Vagina (tissue), 2 donors: ENCODE results near the gene FLNB. TPM values are rescaled to one million over a fixed set of nuclear protein-coding genes. Genes with fewer than 3 reads are reported as not detected.

Experiments
- DNase-seq, 2 donors: peaks; one replicate each; pipeline ENCODE4 v3.0.0-alpha.2; 2017; ENCODE audit errors: extremely low spot score in 2 of 2
- H3K27ac ChIP-seq: fragments of 200-600 bp; sonication (generic); one replicate; pipeline ENCODE4 v1.5.1; 2019
- H3K27me3 ChIP-seq: fragments of 200-600 bp; sonication (generic); one replicate; pipeline ENCODE4 v1.5.1; 2019
- H3K36me3 ChIP-seq, 2 donors: fragments of 200-600 bp; sonication (generic); one replicate each; pipeline ENCODE4 v1.5.1; 2017 to 2019
- H3K4me1 ChIP-seq: fragments of 200-600 bp; sonication (generic); one replicate; pipeline ENCODE4 v1.5.1; 2019
- H3K4me3 ChIP-seq, 2 donors: fragments of 200-600 bp; sonication (generic); 1 replicate in 1 of 2; 2 replicates in 1 of 2; pipeline ENCODE4 v1.5.1; 2016 to 2019
- H3K9me3 ChIP-seq: fragments of 200-600 bp; sonication (generic); one replicate; pipeline ENCODE4 v1.5.1; 2019
- CTCF ChIP-seq, 3 experiments: fragments of 450-650 bp in 2 of 3; fragments of 200-600 bp in 1 of 3; sonication (generic) in 1 of 3; IDR thresholded peaks; one replicate each; pipeline ENCODE4 v1.5.1; 2017 to 2019; ENCODE audit warnings: antibody characterized with exemption in 3 of 3, mild to moderate bottlenecking in 2 of 3, moderate library complexity in 2 of 3
- POLR2A ChIP-seq, 2 donors: fragments of 450-650 bp; IDR thresholded peaks; one replicate each; pipeline ENCODE4 v1.6.1; 2017; ENCODE audit warnings: antibody characterized with exemption in 2 of 2, mild to moderate bottlenecking in 2 of 2, moderate library complexity in 2 of 2
- POLR2AphosphoS5 ChIP-seq, 2 donors: sonication (generic); formaldehyde crosslinking; IDR thresholded peaks; one replicate each; pipeline ENCODE4 v1.9.0; 2017; ENCODE audit warnings: antibody characterized with exemption in 2 of 2, mild to moderate bottlenecking in 2 of 2, low read depth in 1 of 2; ENCODE audit not compliant: insufficient read depth in 1 of 2
- intact Hi-C: fragments of 100-400 bp; cut with DNase I; formaldehyde crosslinking; loops from one replicate; pipeline ENCODE4 v1.15.1; 2023
- total RNA-seq: library from RNA; depleted of rRNA; stranded (reverse); fragments of >200 nt; gene quantifications from one replicate; pipeline ENCODE4 v1.2.3, GENCODE V29; 2016

Gene FLNB
- total RNA-seq, 1 donor from 2014 or later, result 147 TPM

DNA sequence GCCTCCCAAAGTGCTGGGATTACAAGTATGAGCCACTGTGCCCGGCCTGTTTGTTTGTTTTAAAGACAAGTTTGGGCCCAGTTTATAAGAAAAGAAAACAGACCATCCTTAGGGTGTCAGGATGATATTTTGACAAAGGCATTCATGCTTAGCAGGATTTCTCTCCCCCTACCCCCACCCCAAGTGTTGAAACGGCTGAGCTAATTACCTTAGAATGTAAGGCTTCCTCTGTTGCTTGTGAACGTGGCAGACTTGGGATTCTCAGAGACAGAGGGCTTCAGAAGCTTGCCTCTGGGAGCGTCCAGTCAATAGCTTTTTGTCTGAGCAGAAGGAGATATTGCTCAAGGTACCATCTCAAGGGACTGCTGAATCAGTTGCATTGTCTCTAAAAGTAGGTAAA lies 24.0 kb downstream of the FLNB start:
- Histone ChIP-seq H3K4me3 (no peak overlapping the region), H3K4me1 (peaks cover 23% of the 10 kb centered on the region), H3K36me3 (no peaks in the 10 kb centered on the region), H3K9me3 (no peaks in the 10 kb centered on the region), H3K27me3 (no peaks in the 10 kb centered on the region), H3K27ac (no peak overlapping the region)
- TF ChIP-seq POLR2A (IDR thresholded peaks at IDR 0.05), result no peak
- TF ChIP-seq POLR2AphosphoS5 (IDR thresholded peaks at IDR 0.05; ENCODE audit: insufficient read depth in 1 of 2, low read depth in 1 of 2), result no peak
- no peak for TF ChIP-seq CTCF (IDR thresholded peaks at IDR 0.05)
- intact Hi-C loops, result no loop called here
- DNase-seq, result no peak

- no peak for TF ChIP-seq POLR2A (IDR thresholded peaks at IDR 0.05)
- no peak for TF ChIP-seq CTCF (IDR thresholded peaks at IDR 0.05)
- no peak for TF ChIP-seq POLR2AphosphoS5 (IDR thresholded peaks at IDR 0.05; ENCODE audit: insufficient read depth in 1 of 2, low read depth in 1 of 2)
- no peak overlapping the region for H3K4me3 ChIP-seq
- H3K27ac ChIP-seq, result peak overlapping the region; percentile 31
- no peak for DNase-seq
- intact Hi-C loops, result no loop called here
- no peaks in the 10 kb centered on the region for H3K9me3 ChIP-seq
- peaks cover 41% of the 10 kb centered on the region for H3K4me1 ChIP-seq
- no peaks in the 10 kb centered on the region for H3K36me3 ChIP-seq
- no peaks in the 10 kb centered on the region for H3K27me3 ChIP-seq
Observed at GRCh38 chr3:58034738-58035523, 26.7 kb downstream of the FLNB start.

- H3K4me3 ChIP-seq, result no peak overlapping the region
- no peak for TF ChIP-seq POLR2A (IDR thresholded peaks at IDR 0.05)
- no peak for TF ChIP-seq POLR2AphosphoS5 (IDR thresholded peaks at IDR 0.05; ENCODE audit: insufficient read depth in 1 of 2, low read depth in 1 of 2)
- TF ChIP-seq CTCF (IDR thresholded peaks at IDR 0.05), result no peak
- peak overlapping the region; percentile 31 for H3K27ac ChIP-seq
- peaks cover 45% of the 10 kb centered on the region for H3K4me1 ChIP-seq
- no peaks in the 10 kb centered on the region for H3K27me3 ChIP-seq
- H3K36me3 ChIP-seq, result no peaks in the 10 kb centered on the region
- intact Hi-C loops, result no loop called here
- no peaks in the 10 kb centered on the region for H3K9me3 ChIP-seq
- no peak for DNase-seq
Observed at GRCh38 chr3:58035524-58036255, 27.5 kb downstream of the FLNB start.

DNA sequence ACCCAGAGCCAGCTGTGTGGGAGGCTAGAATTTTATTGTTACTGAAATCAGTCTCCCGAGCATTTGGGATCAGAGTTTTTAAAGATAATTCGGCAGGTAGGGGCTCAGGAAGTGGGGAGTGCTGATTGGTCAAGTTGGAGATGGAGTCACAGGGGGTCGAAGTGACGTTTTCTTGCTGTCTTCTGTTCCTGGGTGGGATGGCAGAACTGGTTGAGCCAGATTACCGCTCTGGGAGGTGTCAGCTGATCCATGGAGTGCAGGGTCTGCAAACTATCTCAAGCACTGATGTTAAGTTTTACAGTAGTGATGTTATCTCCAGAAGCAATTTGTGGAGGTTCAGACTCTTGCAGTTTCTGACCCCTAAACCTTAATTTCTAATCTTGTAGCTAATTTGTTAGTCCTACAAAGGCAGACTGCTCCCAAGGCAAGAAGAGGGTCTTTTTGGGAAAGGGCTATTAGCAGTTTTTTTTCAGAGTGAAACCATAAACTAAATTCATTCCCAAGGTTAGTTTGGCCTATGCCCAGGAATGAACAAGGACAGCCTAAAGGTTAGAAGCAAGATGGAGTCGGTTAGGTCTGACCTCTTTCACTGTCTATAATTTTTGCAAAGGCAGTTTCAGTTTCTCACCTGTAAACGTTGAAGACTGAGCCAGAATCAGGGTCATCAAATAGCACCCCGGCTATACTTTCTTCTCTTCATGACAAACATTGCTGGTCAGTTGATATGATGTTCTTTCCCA lies 28.2 kb downstream of the FLNB start:
- H3K36me3 ChIP-seq, result no peaks in the 10 kb centered on the region
- H3K9me3 ChIP-seq, result no peaks in the 10 kb centered on the region
- no peak overlapping the region for H3K27ac ChIP-seq
- intact Hi-C loops, result no loop called here
- no peak overlapping the region for H3K4me3 ChIP-seq
- no peaks in the 10 kb centered on the region for H3K27me3 ChIP-seq
- DNase-seq, result no peak
- H3K4me1 ChIP-seq, result peaks cover 51% of the 10 kb centered on the region
- TF ChIP-seq POLR2A (IDR thresholded peaks at IDR 0.05), result no peak
- no peak for TF ChIP-seq POLR2AphosphoS5 (IDR thresholded peaks at IDR 0.05; ENCODE audit: insufficient read depth in 1 of 2, low read depth in 1 of 2)
- no peak for TF ChIP-seq CTCF (IDR thresholded peaks at IDR 0.05)
